Upper lobe of right lung (tissue), 1 donor: ENCODE measurements around the gene PAK5. TPM values are rescaled to one million over a fixed set of nuclear protein-coding genes. Genes with fewer than 3 reads are reported as not detected.

Experiments used
- ATAC-seq: fragments of 200-7000 bp; cut with Tn5 transposase; one replicate; pipeline ENCODE4 v1.9.1; 2020; ENCODE audit warnings: mild to moderate bottlenecking, moderate library complexity
- DNase-seq: peaks from one replicate; pipeline ENCODE4 v3.0.0-alpha.2; 2020
- H3K27ac ChIP-seq: fragments of 200-600 bp; one replicate; pipeline ENCODE4 v1.8.0; 2022
- H3K27me3 ChIP-seq: fragments of 200-600 bp; one replicate; pipeline ENCODE4 v1.8.0; 2022; ENCODE audit warnings: mild to moderate bottlenecking
- H3K36me3 ChIP-seq: fragments of 200-600 bp; one replicate; pipeline ENCODE4 v1.8.0; 2022
- H3K4me1 ChIP-seq: fragments of 200-600 bp; one replicate; pipeline ENCODE4 v1.8.0; 2022
- H3K4me3 ChIP-seq: fragments of 200-600 bp; one replicate; pipeline ENCODE4 v1.8.0; 2022; ENCODE audit warnings: mild to moderate bottlenecking
- H3K9me3 ChIP-seq: fragments of 200-600 bp; one replicate; pipeline ENCODE4 v1.8.0; 2022
- CTCF ChIP-seq: fragments of 200-600 bp; IDR thresholded peaks from one replicate; pipeline ENCODE4 v1.8.0; 2022; ENCODE audit warnings: antibody characterized with exemption
- intact Hi-C: fragments of 100-400 bp; cut with DNase I; formaldehyde crosslinking; loops from one replicate; pipeline ENCODE4 v1.11.0; 2022
- total RNA-seq: library from RNA; stranded (reverse); fragmentation: NEBNext Ultra II Directional; extraction: Animal tissue kit (Norgen Biotek cat#: 25700); gene quantifications from one replicate; pipeline ENCODE4 v1.2.1, GENCODE V29; 2021
- donor health status: DM: no; HTN: yes; CAD: no; lungs with severe emphysema.

The PAK5 gene
- total RNA-seq, 1 donor from 2014 or later: 0.35 TPM

DNA sequence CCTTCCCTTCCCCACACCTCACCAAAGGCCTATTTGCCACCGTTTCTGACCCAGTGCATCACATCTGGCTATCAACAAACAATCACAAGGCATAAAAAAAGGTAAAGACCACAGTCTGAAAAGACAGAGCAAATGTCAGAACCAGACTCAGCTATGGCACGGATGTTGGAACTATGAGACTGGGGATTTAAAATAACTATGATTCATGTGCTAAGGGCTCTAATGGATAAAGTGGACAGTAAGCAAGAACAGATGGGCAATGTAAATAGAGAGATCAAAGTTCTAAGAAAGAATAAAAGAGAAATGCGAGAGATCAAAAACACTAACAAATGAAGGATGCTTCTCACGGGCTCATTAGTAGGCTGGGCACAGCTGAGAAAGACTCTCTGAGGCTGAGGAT is 225.0 kb downstream of the PAK5 start:
- intact Hi-C loops: loop anchor here (5.0 kb wide), 1 partner anchor 207 kb away; no protein-coding TSS in a partner anchor
- DNase-seq (no peak), ATAC-seq (no peak)
- H3K27ac ChIP-seq: no peak overlapping the region
- H3K27me3 ChIP-seq: no peaks in the 10 kb centered on the region
- H3K4me1 ChIP-seq: no peaks in the 10 kb centered on the region
- H3K9me3 ChIP-seq: no peaks in the 10 kb centered on the region
- H3K36me3 ChIP-seq: no peaks in the 10 kb centered on the region
- H3K4me3 ChIP-seq: no peak overlapping the region
- no peak for TF ChIP-seq CTCF

DNA sequence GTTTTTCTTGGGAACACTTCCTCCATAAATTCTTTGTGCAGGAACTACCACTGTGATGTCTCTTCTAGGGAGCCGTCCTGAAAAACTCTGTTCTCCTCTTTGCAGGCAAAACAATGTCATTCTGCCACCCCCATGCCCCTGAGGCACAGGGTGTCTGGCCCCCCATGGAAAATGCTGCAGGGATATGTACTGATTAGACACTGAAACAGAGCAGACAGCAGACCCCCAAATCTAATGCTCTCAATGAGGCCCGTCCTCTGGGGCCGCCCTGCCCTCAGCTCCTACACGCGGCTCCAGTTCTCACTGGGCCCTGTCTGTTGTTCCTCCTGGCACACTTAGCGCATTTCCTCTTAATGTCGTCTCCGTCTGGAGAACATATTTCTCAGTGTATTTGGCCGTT is 227.0 kb downstream of the PAK5 start:
- intact Hi-C loops: loop anchor here (5.0 kb wide), 1 partner anchor 205 kb away; no protein-coding TSS in a partner anchor
- no peaks in the 10 kb centered on the region for H3K4me1 ChIP-seq
- no peaks in the 10 kb centered on the region for H3K27me3 ChIP-seq
- H3K27ac ChIP-seq: no peak overlapping the region
- no peak overlapping the region for H3K4me3 ChIP-seq
- no peaks in the 10 kb centered on the region for H3K36me3 ChIP-seq
- no peak for ATAC-seq
- H3K9me3 ChIP-seq: no peaks in the 10 kb centered on the region
- no peak for TF ChIP-seq CTCF
- no peak for DNase-seq

- Histone ChIP-seq H3K36me3 (no peaks in the 10 kb centered on the region), H3K27ac (no peak overlapping the region), H3K4me3 (no peak overlapping the region), H3K27me3 (no peaks in the 10 kb centered on the region), H3K4me1 (no peaks in the 10 kb centered on the region), H3K9me3 (no peaks in the 10 kb centered on the region)
- no peak for DNase-seq
- no peak for TF ChIP-seq CTCF
- ATAC-seq: no peak
- intact Hi-C loops: loop anchor here (5.0 kb wide), 1 partner anchor 203 kb away; no protein-coding TSS in a partner anchor
Observed at GRCh38 chr20:9610665-9611064, 228.2 kb downstream of the PAK5 start.

GRCh38 chr20:9609887-9610502 is 228.9 kb downstream of the PAK5 start:
- intact Hi-C loops: loop anchor here (5.0 kb wide), 1 partner anchor 203 kb away; no protein-coding TSS in a partner anchor
- Histone ChIP-seq H3K4me3 (no peak overlapping the region), H3K27ac (no peak overlapping the region), H3K27me3 (no peaks in the 10 kb centered on the region), H3K9me3 (no peaks in the 10 kb centered on the region), H3K36me3 (no peaks in the 10 kb centered on the region), H3K4me1 (no peaks in the 10 kb centered on the region)
- DNase-seq (no peak), ATAC-seq (peak; percentile 71)
- peak; percentile 73 for TF ChIP-seq CTCF

- Histone ChIP-seq H3K4me1 (no peaks in the 10 kb centered on the region), H3K4me3 (no peak overlapping the region), H3K36me3 (no peaks in the 10 kb centered on the region), H3K9me3 (no peaks in the 10 kb centered on the region), H3K27ac (no peak overlapping the region), H3K27me3 (no peaks in the 10 kb centered on the region)
- no peak for TF ChIP-seq CTCF
- no peak for DNase-seq
- intact Hi-C loops: no loop called here
- no peak for ATAC-seq
Observed at GRCh38 chr20:9608639-9609340, 230.1 kb downstream of the PAK5 start.
